ENCODE measurements around the gene CXCR6. TPM values are rescaled to one million over a fixed set of nuclear protein-coding genes. Genes with fewer than 3 reads are reported as not detected.

The CXCR6 gene
- total and polyA plus RNA-seq, 8 donors, result 0.08 to 0.89 (median 0.35) TPM; not detected in 1

GRCh38 chr3:45929042-45929679 lies 14.1 kb upstream of the CXCR6 start:
- Histone ChIP-seq H3K27ac (no peak overlapping the region), H3K9me3 (no peaks in the 10 kb centered on the region), H3K27me3 (no peaks in the 10 kb centered on the region), H3K4me3 (no peak overlapping the region), H3K36me3 (peaks cover 0 to 50% (median 9%) of the 10 kb centered on the region in 3 donors), H3K4me1 (no peaks in the 10 kb centered on the region)
- ATAC-seq (peak in 3 of 4 donors; percentile 55 to 74 (median 66)), FAIRE-seq (no peak), DNase-seq (peak in 1 of 6 donors; percentile 19)
- 83% methylated on average over 9 of the region's 9 CpGs for WGBS, 2 donors
- intact Hi-C loops (cut with DNase I), result loop anchor here in 1 of 3 donors (10.0 kb wide), 1 partner anchor 164 kb away; no protein-coding TSS in a partner anchor
- TF ChIP-seq CTCF (IDR thresholded peaks at IDR 0.05), result peak in 3 of 4 donors; percentile 27 to 31 (median 31)

- WGBS, 2 donors, result 79 to 91% methylated on average over 6 of the region's 6 CpGs
- intact Hi-C loops (cut with DNase I), result loop anchor here in 1 of 3 donors (10.0 kb wide), 1 partner anchor 153 kb away; no protein-coding TSS in a partner anchor
These were observed 11.8 kb upstream of the CXCR6 start for GRCh38 chr3:45931496-45931895.

DNA sequence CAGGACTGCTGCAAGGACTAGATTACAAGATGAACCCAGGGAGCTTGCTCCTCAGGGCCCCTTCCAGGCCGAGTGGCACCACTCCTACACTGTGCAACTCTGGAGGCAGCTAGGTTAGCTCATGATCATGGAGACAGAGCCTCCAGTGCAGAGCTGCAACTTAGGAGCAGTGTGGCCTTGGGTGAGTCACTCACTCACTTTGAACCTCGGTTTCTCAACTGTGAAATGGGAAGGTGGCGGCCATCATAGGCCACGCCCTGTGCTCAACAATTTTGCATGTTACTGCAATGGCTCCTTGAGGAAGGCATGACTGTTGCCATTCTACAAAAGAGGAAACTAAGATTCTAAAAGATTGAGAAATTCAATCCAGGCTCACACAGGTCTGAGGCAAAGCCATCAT lies 11.2 kb upstream of the CXCR6 start:
- 87 to 89% methylated on average over 4 of the region's 4 CpGs for WGBS, 2 donors
- no peaks in the 10 kb centered on the region for H3K9me3 ChIP-seq
- peaks cover 0 to 58% (median 10%) of the 10 kb centered on the region in 3 donors for H3K36me3 ChIP-seq
- H3K4me3 ChIP-seq, result no peak overlapping the region
- TF ChIP-seq CTCF (IDR thresholded peaks at IDR 0.05), result no peak
- no peak overlapping the region for H3K27ac ChIP-seq
- no peak for FAIRE-seq
- intact Hi-C loops (cut with DNase I), result loop anchor here in 1 of 3 donors (10.0 kb wide), 1 partner anchor 153 kb away; no protein-coding TSS in a partner anchor
- H3K4me1 ChIP-seq, result no peaks in the 10 kb centered on the region
- H3K27me3 ChIP-seq, result no peaks in the 10 kb centered on the region
- no peak for ATAC-seq
- DNase-seq, result no peak

More at GRCh38 chr3:45931496-45931895, 11.8 kb upstream of the CXCR6 start:
- ATAC-seq (no peak), DNase-seq (no peak), FAIRE-seq (no peak)
- Histone ChIP-seq H3K4me1 (no peaks in the 10 kb centered on the region), H3K4me3 (no peak overlapping the region), H3K9me3 (no peaks in the 10 kb centered on the region), H3K36me3 (peaks cover 0 to 56% (median 9%) of the 10 kb centered on the region in 3 donors), H3K27ac (no peak overlapping the region), H3K27me3 (no peaks in the 10 kb centered on the region)
- TF ChIP-seq CTCF (IDR thresholded peaks at IDR 0.05), result no peak

- Histone ChIP-seq H3K4me1 (no peaks in the 10 kb centered on the region), H3K27ac (no peak overlapping the region), H3K9me3 (no peaks in the 10 kb centered on the region), H3K4me3 (no peak overlapping the region), H3K27me3 (no peaks in the 10 kb centered on the region), H3K36me3 (peaks cover 0 to 46% (median 12%) of the 10 kb centered on the region in 3 donors)
- DNase-seq, result no peak
- ATAC-seq, result no peak
- WGBS, 2 donors, result 88 to 94% methylated on average over 4 of the region's 4 CpGs
- TF ChIP-seq CTCF (IDR thresholded peaks at IDR 0.05), result no peak
- FAIRE-seq, result no peak
- intact Hi-C loops (cut with DNase I), result loop anchor here in 1 of 3 donors (10.0 kb wide), 1 partner anchor 151 kb away; no protein-coding TSS in a partner anchor
These were observed 9.7 kb upstream of the CXCR6 start for GRCh38 chr3:45933591-45933990.

DNA sequence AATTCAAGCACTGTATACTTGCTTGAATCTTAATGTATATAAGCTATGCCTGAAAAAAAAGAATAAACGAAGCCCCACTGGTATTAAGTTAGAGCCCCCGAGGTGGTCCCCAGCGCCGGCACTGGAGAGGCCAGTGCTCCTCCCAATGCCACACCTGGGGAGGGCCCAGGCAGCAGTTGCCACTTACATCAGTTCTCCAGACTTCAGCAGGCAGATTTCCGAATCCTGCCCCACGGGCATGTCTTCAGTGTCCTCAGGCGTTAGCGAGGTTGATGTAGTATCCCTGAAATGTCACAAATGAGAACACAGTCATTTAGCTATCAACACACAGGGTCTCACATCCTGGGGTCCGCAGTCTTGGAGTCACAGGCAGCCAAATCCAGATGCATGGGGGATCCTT lies 7.0 kb upstream of the CXCR6 start:
- no peak for FAIRE-seq
- no peak for DNase-seq
- H3K27me3 ChIP-seq, result no peaks in the 10 kb centered on the region
- H3K4me3 ChIP-seq, result no peak overlapping the region
- WGBS, 2 donors, result 80 to 88% methylated on average over 9 of the region's 9 CpGs
- ATAC-seq, result no peak
- no peaks in the 10 kb centered on the region for H3K4me1 ChIP-seq
- no peaks in the 10 kb centered on the region for H3K9me3 ChIP-seq
- no peak for TF ChIP-seq CTCF (IDR thresholded peaks at IDR 0.05)
- no peak overlapping the region for H3K27ac ChIP-seq
- peaks cover 0 to 22% (median 3%) of the 10 kb centered on the region in 3 donors for H3K36me3 ChIP-seq
- intact Hi-C loops (cut with DNase I), result loop anchor here (5.0 to 10.0 kb wide), 2 partner anchors 141 to 149 kb away; no protein-coding TSS in a partner anchor

Measured in pancreas (tissue), 10 donors.